Stimulated activated CD8-positive, alpha-beta memory T cell treated with anti-CD3 and anti-CD28 coated beads, Interleukin-12 subunit alpha, Interleukin-12 subunit beta, amount 100 ng/mL, for 24 hours (primary cell): Measurements from ENCODE around the gene NDUFV3.
"Not testable (repeated sequence)": the region's sequence is repeated elsewhere in the genome, so short reads cannot be mapped to it uniquely, and the experiment has no call there.

Experiments
- DNase-seq: peaks from one replicate; pipeline ENCODE4 v3.0.0-alpha.2; 2020; ENCODE audit errors: extremely low read depth

The NDUFV3 gene

GRCh38 chr21:42857216-42857615 lies 35.9 kb upstream of the NDUFV3 start:
- DNase-seq: no peak

GRCh38 chr21:42858185-42858847 lies 34.8 kb upstream of the NDUFV3 start:
- no peak for DNase-seq

- no peak for DNase-seq
Measured at GRCh38 chr21:42858957-42859890, 33.9 kb upstream of the NDUFV3 start.

- no peak for DNase-seq
Measured at GRCh38 chr21:42859891-42860230, 33.2 kb upstream of the NDUFV3 start.

GRCh38 chr21:42860345-42860744 lies 32.8 kb upstream of the NDUFV3 start:
- no peak for DNase-seq

- DNase-seq: no peak
Measured at GRCh38 chr21:42861311-42861847, 31.7 kb upstream of the NDUFV3 start.

GRCh38 chr21:42861848-42862400 lies 31.2 kb upstream of the NDUFV3 start:
- no peak for DNase-seq

GRCh38 chr21:42862774-42863503 lies 30.2 kb upstream of the NDUFV3 start:
- DNase-seq: no peak

GRCh38 chr21:42863504-42863870 lies 29.6 kb upstream of the NDUFV3 start:
- DNase-seq: no peak

GRCh38 chr21:42864286-42864685 lies 28.8 kb upstream of the NDUFV3 start:
- DNase-seq: no peak

GRCh38 chr21:42864815-42865775 lies 28.0 kb upstream of the NDUFV3 start:
- no peak for DNase-seq

GRCh38 chr21:42865776-42866160 lies 27.3 kb upstream of the NDUFV3 start:
- no peak for DNase-seq

- no peak for DNase-seq
Measured at GRCh38 chr21:42868196-42868595, 24.9 kb upstream of the NDUFV3 start.

- no peak for DNase-seq
Measured at GRCh38 chr21:42873096-42873495, 20.0 kb upstream of the NDUFV3 start.

GRCh38 chr21:42875811-42876210 lies 17.3 kb upstream of the NDUFV3 start:
- DNase-seq: not testable (repeated sequence)

GRCh38 chr21:42878678-42878992 lies 14.5 kb upstream of the NDUFV3 start:
- no peak for DNase-seq

- peak; percentile 90 for DNase-seq
Measured at GRCh38 chr21:42878993-42879787, 13.9 kb upstream of the NDUFV3 start, which contains the start of gene WDR4. WDR4 (minus strand) TSS chr21:42879539; CDS start chr21:42879495, 44 bp downstream.

GRCh38 chr21:42880352-42880751 lies 12.8 kb upstream of the NDUFV3 start:
- no peak for DNase-seq

- no peak for DNase-seq
Measured at GRCh38 chr21:42883921-42884320, 9.2 kb upstream of the NDUFV3 start.

GRCh38 chr21:42887326-42887725 lies 5.8 kb upstream of the NDUFV3 start:
- no peak for DNase-seq
